Fibroblast of mammary gland (primary cell): ENCODE results near the gene RALBP1.

ENCODE experiments used
- DNase-seq: peaks from one replicate; pipeline ENCODE4 v3.0.0-alpha.2; 2010; ENCODE audit warnings: low read depth
- H3K4me3 ChIP-seq: 2 replicates; pipeline ENCODE4 v1.5.1; 2011; ENCODE audit warnings: low read depth, mild to moderate bottlenecking, low read length, moderate library complexity; ENCODE audit not compliant: control insufficient read depth
- TF ChIP-seq, protein P1 (sequence below): conservative IDR thresholded peaks from 2 replicates; pipeline ENCODE4 v1.5.1; 2011; ENCODE audit warnings: low read depth, low read length, inconsistent platforms; ENCODE audit not compliant: control insufficient read depth, insufficient read depth

Gene RALBP1

DNA sequence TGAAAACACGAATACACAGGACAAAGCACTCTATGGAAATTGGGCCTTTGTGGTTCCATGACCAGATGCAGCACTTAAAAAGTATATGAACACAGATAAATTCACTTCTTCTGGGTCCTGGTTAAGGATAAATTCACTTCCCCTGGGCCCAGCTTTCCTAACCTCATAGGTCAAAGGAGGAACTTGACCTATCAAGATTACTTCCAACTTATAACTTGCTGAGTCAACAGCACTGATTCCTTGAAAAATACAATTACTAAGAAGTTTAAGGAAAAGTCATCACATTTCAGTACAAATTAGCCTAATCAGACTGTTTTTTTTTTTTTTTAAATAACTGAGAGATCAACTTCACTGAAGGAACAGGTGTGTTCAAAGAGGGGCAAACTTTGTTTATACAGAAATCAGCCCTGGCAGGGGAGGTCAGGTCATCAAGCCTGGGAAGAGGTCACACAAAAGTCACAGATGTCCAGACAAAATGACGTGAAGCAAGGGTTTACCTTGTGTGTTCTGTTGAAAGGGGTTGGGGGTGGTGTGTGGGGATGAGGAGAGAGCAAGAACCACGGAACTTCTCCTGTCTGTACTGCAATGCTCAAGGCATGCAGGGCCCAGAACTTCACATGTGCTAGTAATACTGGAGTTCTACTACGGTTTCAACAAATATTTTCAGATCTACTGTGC, 83.2 kb downstream of the RALBP1 start:
- DNase-seq: no peak
- TF ChIP-seq, protein P1, sequence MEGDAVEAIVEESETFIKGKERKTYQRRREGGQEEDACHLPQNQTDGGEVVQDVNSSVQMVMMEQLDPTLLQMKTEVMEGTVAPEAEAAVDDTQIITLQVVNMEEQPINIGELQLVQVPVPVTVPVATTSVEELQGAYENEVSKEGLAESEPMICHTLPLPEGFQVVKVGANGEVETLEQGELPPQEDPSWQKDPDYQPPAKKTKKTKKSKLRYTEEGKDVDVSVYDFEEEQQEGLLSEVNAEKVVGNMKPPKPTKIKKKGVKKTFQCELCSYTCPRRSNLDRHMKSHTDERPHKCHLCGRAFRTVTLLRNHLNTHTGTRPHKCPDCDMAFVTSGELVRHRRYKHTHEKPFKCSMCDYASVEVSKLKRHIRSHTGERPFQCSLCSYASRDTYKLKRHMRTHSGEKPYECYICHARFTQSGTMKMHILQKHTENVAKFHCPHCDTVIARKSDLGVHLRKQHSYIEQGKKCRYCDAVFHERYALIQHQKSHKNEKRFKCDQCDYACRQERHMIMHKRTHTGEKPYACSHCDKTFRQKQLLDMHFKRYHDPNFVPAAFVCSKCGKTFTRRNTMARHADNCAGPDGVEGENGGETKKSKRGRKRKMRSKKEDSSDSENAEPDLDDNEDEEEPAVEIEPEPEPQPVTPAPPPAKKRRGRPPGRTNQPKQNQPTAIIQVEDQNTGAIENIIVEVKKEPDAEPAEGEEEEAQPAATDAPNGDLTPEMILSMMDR: no peak
- no peak overlapping the region for H3K4me3 ChIP-seq

DNA sequence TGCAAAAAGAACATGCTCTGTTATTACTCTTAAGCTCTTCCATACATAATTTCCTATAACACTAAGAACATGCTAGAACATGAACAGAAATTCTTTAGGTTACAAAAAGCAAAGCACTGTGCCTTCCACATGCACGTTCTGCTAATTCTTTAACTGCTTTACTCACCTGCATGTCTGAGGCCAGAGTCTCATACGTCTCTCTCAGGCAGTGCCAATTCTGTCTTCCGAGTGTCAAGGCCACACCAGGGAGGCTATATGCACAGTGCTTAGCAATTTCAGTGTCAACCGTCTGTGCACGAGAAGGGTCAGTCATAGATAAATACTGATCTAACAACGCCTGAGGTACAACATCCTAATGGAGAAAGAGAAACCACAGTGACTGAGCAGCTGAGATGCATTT, 83.9 kb downstream of the RALBP1 start:
- DNase-seq: no peak
- TF ChIP-seq, protein P1: no peak
- H3K4me3 ChIP-seq: no peak overlapping the region

- TF ChIP-seq, protein P1: no peak
- no peak for DNase-seq
- no peak overlapping the region for H3K4me3 ChIP-seq
Observed at GRCh38 chr18:9561759-9562158, 86.4 kb downstream of the RALBP1 start.

DNA sequence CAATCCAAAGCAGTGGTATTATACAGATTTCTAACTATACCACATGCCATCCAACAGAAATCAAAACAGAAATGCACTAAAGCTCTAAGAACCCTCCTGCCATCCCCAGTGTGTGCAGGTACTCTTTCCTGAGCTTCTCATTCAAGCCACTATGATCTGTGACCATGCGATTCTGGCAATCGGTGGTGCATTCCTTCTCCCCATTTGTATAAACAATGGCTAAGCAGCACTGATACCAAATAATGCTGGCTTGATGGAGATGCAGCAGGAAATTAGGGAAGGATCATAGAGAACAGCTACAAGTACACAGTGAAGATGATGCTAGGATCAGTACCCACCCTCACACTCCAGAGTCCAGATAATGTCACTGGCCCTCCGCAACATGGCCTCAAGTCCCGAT, 87.3 kb downstream of the RALBP1 start:
- DNase-seq: no peak
- TF ChIP-seq, protein P1: no peak

GRCh38 chr18:9563331-9563730, 88.0 kb downstream of the RALBP1 start:
- no peak for DNase-seq
- TF ChIP-seq, protein P1: no peak
- H3K4me3 ChIP-seq: no peak overlapping the region

More for the DNA sequence above, 87.3 kb downstream of the RALBP1 start:
- no peak overlapping the region for H3K4me3 ChIP-seq

GRCh38 chr18:9565407-9565806, 90.1 kb downstream of the RALBP1 start:
- DNase-seq: no peak
- no peak overlapping the region for H3K4me3 ChIP-seq
- TF ChIP-seq, protein P1: no peak
